Inferior parietal cortex (tissue), 1 donor: ENCODE data around the gene ZNF740.

Experiments used
- DNase-seq: peaks from one replicate; pipeline ENCODE4 v3.0.0-alpha.2; 2016; ENCODE audit errors: extremely low spot score

ZNF740 gene

DNA sequence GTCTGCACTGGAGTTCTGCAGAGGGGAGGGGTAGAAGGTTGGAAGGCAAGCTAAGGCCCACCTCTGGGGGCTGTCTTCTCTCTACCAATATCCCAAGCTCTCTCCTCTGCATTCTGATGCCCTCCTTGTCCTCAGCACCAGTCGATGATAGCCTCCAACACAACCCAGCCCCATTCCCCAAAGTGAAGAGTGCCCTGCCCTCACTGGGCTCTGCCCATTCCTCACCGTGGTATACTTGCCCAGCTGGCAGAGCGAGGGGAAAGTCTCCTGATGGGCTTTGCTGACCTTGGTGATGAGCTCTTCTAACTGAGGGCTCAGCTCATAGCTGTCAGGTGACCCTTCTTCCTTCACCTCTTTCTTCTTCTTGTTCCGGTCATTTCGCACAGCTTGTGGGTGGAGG is 33.7 kb downstream of the ZNF740 start:
- no peak for DNase-seq

DNA sequence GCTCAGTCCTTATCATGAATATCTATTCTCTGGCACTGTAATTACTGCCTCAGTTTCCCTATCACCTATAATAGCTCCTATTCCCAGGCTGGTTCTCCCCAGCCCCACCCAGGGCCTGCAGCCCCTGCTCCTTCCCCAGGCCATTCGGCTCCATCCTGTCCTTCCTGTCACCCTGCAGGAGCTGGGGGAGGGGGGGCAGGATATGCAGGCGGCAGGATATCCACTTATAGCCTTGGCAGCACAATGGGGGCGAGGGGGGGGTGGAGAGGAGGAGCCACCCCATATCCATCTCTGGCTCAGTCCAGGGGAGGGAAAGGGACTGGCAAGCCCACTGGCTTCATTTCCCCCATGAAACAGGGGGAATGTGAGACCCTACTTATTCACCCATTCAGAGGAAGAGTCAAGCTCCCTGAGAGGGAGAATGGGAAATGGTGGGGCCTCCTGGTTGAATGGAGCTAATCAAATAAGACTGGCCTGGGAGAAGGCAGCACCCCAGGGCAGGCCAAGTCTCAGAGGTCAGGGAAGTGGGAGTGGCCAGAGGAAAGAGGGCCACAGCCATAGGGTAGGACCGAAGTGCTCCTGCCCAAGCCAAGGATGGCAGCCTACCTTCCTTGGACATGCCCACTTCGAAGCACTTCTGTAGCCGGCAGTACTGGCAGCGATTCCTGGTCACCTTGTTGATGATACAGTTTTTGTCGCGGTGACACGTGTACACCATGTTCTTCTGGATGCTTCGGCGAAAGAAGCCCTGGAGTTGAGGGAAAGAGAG is 34.3 kb downstream of the ZNF740 start:
- DNase-seq = no peak

DNA sequence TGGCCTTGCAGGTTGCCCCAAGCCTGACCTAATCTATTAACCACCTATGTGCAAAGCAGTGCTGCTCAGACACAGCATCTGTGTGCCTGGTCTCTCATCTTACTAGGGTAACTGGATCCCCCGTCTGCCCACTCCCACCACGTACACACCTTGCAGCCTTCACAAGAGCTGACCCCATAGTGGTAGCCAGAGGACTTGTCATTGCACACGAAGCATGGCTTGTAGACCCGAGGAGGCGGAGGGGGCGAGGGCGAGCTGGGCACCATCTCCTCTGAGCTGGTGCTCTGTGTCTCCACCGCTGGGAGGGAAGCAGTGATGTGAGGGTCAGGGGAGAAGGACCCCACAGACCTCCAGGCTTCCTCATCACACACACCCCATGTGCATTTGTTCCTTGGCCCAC is 35.0 kb downstream of the ZNF740 start:
- no peak for DNase-seq

DNA sequence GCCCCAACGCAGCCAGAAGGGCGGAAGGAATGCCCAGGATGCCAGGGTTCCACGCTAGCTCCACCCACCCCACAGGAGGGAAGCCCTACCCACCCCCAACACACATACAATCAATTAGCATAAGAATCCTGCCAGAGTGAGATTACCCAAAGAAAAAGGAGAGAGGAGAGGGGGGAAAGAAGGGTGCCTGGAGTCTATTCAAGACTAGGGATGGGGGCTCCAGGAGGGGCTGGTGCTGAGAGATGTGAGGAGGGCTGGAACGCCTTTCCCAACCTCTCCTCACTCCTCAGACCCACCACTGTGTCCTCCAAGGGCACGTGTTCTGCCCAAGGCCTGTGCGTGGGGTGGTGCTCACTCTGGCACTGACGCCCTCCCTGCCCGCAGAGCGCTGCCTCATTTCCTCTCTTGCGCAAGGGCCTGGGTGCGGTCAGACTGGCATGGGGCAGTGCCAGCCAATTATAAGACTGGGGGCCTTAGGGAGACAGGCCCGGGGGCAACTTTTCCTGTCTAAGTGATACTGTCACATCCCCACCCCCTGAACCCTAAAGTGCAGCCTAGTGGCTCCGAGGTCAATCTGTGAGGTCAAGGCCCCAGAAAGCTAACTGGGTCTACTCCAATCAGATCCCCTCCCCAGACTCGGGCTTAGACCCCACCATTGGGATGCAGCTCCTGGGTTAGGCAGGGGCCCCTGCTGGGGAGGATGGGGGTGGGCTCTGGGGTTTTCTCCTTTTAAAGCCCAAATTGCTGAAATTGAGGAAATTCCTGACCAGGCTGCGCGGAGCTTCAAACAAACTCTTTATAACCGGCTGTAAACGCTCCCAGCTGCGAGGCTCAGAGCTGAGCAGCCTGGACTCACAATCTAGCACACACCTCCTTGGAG is 36.8 kb downstream of the ZNF740 start:
- no peak for DNase-seq

DNA sequence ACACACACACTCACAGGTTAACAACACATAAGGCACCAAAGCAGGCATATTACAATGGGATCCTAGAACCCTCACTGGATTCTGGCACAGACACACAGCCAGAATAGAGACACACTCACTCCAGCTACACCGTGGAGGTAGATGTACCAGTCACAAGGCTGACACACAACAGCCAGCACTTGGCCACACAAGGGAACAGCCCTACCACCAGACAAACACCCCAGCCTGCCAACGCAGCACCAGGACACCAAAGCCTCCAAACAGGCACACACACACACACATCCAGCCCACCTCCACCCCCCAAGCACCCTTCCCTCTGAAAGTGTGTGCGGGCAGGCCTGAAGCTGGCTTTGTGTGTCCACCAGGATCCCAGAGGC is 37.4 kb downstream of the ZNF740 start:
- no peak for DNase-seq

DNA sequence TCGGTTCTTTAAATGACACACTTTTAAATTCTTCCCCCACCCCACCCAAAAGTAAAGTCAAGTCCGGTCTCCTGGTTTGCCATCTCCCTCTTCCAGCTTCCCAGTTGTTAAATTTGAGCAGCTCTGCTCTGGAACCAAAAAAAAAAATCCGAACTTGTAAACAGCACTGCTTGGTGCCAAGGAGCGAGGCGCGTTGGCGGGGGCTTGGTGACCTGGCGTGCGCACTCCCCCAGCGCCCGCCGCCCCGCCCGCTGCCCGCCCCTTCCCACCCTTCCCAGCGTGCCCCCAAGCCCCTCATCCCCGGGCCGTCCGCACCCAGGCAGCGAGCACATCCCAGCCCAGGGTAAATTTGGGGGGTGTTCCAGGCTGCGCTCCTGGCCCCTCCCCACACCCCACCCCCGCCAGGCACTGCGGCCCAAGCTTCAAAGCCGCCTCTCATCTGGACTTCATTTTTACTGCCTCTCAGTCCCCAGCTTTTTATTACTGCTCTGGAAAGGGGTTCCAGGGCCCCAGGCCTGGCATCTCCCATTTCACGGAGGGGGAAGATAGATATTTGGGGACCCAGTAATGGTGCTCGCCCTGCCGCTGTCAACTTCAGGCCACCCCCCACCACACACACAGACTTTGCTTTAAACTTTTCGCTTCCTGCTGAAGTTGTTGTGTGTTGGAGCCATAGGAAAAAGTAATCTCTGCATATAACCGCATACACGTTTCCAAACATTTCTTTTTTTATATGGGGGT is 38.2 kb downstream of the ZNF740 start:
- DNase-seq = no peak

DNA sequence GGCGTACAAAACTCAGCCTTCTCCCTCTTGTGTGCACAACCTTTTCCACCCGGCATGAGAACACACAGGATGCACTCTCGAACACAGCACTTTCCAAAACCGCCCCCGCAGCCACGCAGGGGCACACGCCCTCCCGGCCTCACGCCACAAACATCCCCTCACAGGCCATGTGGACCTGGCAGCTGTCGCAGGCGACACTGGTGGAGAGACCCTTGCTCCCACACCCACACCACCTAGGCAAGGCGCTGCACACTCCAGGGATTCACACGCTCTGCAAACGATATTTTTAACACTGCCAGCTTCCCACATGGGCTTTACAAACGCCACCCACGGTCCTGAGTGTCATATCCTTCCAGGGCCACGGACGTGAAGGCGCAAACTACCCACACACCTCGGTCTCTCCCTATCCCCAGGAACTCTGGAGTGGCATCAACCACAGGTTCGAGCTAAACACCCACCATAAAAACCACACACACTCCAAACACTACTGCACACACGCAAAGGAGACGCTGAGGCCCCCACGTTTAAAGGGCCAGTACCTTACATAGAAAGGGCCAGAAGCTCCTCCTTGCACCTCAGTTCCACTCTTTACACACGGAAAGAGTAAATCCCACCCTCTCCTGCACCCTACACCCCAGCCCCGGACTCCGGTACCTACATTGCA is 38.9 kb downstream of the ZNF740 start:
- no peak for DNase-seq

DNA sequence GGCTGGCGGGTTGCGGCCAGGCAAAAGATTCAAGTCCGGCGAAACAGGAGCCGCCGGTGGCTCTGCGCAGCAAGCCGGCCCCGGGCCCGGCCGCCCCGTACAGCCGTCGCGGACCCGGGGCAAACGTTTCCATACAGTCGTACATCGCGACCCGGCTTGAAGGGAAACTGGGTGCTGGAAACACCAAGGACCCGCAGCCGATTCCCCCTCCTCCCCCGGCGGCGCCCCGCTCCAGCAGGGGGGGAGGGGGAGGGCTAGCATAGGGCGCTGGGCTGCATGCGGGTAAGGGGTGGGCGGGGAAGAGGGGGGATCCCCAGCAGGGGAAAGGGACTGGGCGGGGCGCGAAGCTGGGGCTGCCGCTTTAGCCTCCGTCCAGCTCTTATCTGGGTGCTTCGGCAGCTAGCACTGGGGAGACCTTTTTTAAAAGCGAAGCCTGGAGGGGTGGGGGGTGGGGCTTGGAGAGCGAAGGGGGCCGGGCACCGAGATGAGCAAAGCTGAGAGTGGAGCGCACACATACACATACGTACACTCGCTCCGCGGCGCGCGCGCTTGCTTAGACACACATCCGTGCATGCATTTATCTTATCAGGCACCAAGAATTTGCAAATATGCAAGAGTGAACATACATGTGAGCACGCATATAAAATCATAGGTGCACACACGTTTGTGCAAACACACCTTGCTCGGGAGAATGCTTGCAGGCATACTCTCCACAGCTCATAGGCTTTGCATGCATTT is 39.6 kb downstream of the ZNF740 start:
- DNase-seq = peak; percentile 66

DNA sequence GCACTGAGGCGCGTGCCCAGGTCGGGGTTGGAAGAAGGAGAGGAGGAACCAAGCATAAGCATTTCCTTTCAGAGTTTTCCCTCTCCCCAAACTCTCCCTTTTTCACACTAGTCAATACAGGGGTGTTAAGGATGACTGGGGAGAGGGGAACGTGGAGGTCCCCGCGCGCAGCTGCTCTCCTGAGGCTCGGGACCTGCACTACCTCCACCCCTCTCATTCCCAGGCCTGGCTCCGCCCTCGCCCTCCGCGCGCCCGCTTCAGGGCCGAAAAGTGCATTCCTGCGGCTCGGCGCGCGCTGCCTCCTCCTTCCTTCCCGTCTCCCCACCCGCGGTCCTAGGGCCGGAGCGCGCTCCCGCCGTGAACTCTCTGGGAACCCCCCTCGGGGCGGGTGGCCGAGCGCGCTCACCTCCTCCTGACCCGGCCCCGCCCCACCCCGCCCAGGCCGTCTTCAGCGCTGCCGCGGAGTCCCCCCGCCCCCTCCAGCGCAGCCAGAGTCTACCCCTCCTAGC is 40.2 kb downstream of the ZNF740 start:
- DNase-seq = peak; percentile 66

DNA sequence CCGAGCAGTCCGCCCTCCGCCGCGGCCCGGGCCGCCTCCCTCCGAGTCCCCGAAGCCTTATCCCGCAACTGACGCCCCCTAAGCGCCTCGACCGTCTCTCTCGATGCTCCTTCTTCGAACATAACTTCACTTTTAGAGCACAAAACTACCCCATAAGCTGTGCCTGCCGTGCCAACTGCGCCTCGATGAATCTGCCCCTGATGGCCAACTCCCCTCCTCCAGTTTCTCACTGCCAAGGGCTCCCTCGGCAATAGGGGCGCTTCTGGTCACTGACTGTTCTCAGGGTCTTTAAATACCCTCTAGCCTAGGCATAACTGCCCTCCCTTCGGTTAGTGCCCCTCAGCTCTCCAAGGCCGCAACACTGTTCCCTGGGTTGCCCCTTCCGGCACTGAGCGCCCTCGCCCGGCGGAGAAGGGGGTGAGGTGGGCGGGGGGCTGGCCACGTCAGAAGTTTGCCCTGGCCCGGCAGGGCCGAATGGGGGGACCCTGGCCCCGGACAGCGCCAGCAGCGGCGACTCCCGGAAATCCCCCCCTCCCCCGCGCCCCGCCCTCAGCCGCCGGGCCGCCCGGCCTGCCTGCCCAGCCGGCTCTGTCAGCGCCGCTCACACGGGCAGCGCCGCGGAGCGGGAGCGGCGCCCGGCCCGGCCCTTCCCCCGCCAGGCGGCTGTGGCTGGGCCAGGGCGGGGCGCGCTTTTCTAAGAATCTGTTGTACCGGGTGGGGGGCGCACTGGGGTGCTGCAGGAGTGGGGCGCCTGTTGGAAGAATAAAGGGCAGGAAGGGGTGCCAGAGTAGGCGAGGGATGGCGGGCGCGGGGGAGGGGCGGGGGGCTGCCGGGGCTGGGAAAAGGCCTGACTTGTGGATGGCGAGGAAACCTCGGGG is 40.9 kb downstream of the ZNF740 start:
- no peak for DNase-seq

DNA sequence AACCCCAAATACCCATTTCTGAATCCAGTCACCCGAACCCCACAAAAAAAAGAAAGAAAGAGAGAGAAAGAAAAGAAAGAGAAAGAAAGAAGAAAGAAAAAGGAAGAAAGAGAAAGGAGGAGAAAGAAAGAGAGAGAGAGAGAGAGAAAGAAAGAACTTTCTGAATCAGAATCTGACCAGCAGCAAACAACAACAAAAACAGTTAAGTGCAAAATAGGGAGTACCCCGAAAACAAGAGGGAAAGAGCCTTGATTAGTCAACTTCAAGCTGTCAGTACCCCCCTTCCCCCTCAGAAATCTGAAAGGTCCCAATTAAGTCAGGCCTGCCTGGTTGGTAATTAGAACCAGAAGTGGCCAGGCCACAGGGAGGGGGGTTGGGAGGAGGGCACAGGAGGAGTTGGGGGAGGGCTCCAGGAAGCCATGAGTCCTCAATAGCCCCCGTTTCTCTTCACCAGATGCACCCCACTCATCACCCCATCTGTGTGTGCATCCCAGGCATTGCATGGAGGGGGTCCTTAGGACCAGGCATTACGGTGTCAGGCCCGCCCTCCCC is 41.7 kb downstream of the ZNF740 start:
- DNase-seq = no peak

DNA sequence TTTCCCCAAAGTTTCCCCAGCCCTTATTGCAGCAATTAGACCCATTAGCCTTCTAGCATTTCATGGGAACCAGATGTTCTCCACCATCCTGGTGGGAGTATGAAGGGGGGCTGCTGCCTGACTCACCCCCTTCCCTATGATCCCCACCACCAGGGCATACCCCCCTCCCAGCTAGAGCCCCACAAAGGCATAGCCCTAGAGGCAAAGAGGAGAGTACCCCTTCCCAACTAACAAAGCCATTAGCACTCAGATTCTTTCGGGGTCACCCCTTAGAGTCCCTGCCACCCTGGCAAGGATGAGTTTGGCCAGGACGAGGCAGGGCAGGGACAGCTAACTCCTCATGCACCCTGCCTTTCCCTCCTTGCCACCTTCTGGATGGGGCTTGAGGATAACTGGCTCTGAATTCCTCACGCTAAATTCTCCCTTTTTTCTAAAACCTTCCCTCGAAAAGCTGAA is 42.3 kb downstream of the ZNF740 start:
- DNase-seq = no peak

DNA sequence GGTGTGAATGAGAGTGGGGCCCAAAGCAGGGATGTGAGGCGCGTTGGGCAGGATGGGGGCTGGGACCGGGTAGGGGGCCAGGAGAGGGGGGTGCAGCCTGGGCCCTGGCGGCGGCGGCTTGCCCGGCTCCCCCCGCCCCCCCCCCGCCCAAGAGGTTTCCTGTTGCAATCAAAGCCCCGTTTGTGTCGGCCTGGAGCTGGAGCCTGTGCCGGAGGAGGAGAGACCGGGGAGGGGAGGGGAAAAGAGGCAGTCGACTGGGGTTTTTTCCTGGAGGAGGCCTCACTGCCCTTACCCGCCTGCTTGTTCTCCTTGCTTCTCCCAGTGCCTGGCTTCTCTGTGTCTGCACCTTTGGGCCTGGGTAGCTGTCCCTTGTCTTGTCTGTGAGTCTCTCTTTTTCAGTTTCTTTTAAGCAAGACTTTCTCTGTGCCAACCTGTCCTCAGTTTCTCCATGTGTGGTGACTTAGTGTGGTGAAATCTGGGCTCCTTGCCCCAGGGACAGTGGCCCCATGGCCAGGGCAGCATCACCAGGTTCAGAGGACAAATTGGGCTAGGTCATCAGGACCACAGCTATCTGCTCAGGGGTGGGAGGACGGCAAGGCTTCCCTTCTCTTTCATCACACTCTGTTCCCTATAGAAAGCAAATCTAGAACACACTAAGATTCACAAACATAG is 43.0 kb downstream of the ZNF740 start:
- DNase-seq = no peak

DNA sequence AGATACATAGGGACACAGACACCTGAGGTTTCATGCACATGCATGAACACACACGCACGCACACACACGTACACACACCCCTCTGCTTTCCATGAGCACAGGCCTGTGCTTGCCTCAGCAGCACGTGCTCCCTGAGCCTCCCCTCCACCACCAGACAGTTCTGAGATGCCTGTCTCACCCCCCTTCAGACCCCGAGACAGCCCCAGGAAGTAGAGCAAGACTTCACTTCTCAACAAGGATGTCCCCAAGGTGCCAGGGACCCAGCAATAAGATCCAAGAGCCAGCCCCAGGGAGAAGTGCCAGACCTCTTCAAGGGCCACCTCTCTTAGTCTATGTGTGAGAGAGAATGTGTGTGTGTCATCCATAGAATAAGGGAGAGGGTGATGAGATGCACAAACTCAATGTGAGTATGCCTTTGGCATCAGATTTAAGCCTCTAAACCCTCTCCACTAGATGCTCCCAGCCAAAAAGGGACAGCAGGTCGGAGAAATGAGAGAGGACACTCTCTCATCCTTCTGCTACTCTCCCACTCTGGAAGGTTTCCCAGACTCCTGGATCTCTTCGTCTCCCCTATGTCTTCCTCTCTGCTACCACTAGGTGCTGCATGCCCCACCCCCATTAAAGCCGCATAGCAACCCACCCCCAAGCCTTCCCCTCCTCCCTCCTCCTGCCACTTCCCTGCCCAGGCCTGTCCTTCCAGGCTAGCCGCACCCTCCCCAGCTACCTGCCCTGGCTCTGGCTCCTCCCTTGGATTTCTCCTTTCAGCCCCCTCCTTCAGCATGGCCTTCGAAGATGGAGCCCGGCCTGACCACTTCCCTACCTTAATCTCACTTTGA is 43.8 kb downstream of the ZNF740 start:
- DNase-seq = no peak

DNA sequence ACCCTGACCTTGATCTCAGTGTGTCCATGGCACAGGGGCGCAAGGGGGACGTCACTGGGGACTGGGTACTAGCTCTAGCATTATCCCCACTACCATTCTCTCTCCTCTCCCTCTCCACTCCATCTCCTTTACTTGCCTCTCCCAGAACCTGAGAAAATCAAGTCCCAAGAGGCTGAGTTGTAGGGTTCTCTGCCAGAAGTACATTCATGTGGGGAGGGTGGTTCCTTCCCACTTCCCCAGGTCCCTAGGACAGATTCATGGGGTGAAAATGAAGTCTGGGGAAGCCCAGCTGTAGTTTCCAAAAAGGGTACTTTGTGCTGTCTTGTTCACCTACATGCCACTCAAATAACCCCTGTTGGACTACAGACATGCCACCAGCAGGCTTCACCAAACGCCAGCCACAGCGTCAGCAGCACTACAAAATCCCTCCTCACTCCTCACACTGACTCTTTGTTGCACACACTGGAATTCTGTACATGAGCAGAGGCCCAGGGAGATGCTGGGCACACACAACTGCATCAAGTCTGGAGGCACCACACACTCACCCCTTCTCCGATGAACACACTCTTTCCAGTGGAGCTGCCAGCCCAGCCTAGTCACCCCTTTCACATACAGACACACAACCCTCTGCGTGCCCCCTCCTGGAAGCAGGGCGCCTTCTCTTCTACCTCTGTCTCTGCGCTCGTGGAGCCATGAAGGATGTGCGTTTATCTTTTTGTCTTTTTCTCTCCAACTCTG is 44.5 kb downstream of the ZNF740 start:
- no peak for DNase-seq

DNA sequence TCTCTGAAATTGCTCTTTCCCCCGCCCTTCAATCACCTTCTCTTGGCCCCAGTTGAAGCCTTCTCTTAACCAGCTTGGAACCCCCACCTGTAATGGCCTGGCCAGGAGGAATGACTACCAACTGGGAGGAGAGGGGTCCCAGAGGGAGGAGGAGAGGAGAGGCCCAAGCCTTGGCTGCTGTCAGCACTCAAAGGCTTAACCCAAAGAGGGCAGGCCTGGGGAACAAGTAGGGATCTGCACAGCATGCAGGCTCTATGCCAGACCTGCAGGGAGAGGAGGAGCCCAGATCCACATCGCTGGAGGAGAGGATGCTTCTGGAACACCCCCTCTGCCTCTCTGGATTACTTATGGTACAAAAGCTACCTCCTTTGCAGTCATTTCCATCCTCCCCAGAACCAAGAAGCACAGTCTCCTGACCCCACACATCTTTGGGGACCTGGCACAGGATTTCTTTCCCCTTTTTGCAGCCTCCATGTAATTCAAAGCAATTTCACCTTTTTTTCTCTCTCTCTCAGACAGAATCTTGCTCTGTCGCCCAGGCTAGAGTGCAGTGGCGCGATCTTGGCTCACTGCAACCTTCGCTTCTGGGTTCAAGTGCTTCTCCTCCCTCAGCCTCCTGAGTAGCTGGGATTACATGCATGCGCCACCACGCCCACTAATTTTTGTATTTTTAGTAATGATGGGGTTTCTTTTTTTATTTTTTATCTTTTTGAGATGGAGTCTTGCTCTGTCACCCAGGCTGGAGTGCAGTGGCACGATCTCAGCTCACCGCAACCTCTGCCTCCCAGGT is 45.3 kb downstream of the ZNF740 start:
- DNase-seq = no peak

DNA sequence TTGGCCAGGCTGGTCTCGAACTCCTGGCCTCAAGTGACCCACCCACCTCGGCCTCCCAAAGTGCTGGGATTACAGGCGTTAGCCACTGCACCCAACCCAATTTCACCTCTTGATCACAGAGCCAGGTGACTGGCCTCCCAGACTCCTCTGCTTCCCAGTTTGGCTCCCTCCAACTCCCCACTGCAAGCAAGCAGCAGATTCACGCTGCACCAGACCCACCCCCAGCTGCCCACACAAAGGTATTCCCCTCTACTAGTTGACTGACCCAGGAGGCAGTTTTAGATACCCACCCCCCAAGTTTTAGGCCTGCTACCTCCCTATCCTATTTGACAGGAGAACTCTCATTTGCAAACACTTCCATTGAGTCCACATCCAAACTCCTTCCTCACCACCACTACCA is 46.3 kb downstream of the ZNF740 start:
- no peak for DNase-seq
